Raji (cell line): Measurements from ENCODE around the gene CKAP4.

Experiments used
- POLR2A ChIP-seq: IDR thresholded peaks from 2 replicates; pipeline ENCODE4 v1.6.1; 2011; ENCODE audit warnings: low read depth, low read length, control low read depth; ENCODE audit not compliant: insufficient read depth

CKAP4 gene

GRCh38 chr12:106195621-106196027, 52.2 kb downstream of the CKAP4 start:
- TF ChIP-seq POLR2A: no peak

GRCh38 chr12:106194351-106194750, 53.5 kb downstream of the CKAP4 start:
- no peak for TF ChIP-seq POLR2A

- no peak for TF ChIP-seq POLR2A
Observed at GRCh38 chr12:106193394-106194215, 54.2 kb downstream of the CKAP4 start.

GRCh38 chr12:106192659-106193393, 55.0 kb downstream of the CKAP4 start:
- no peak for TF ChIP-seq POLR2A

GRCh38 chr12:106190581-106190980, 57.2 kb downstream of the CKAP4 start:
- no peak for TF ChIP-seq POLR2A

- no peak for TF ChIP-seq POLR2A
Observed at GRCh38 chr12:106189341-106189740, 58.5 kb downstream of the CKAP4 start.

GRCh38 chr12:106188256-106188655, 59.6 kb downstream of the CKAP4 start:
- TF ChIP-seq POLR2A: no peak
